Measurements from ENCODE around the gene ATP10B. TPM values are rescaled to one million over a fixed set of nuclear protein-coding genes. Genes with fewer than 3 reads are reported as not detected.

The ATP10B gene
- total RNA-seq, 4 donors from 2014 or later, result 0.12 to 1.4 (median 1.2) TPM

DNA sequence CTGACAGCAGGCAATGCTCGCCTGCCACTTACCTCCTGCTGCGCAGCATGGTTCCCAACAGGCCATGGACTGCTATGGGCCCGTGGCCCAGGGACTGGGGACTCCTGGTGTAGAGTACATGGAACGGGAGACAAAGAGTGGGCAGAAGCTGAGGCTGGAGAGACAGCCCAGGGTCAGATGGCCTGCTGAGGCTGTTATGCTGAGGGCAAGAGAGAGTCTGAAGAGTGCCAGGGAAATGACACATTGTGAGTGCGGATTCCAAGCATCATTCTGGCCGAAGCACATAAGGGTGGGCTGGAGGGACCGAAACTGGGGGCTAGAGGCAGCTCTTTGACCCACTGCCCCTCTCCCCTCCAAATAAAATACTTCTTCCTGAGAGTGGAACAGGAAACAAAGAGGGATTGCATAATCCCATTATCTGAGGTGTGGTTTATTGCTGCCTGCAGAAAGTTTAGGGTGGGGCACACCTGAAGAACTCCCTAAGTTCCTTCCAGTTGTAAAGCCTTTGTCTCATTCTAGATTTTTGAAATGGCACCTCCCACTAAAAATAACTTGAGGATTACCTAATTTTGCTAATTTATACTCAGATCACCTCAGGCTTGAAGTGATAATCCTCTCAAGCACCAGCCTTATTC, 158.1 kb downstream of the ATP10B start:
- 0 to 88% methylated on average over 1 to 5 of the region's 7 CpGs for WGBS, 2 donors (ENCODE audit: low coverage in 1 of 2)
- no peak for ATAC-seq
- Histone ChIP-seq H3K27ac (no peak overlapping the region), H3K4me1 (no peaks in the 10 kb centered on the region), H3K27me3 (no peaks in the 10 kb centered on the region), H3K9me3 (no peaks in the 10 kb centered on the region), H3K4me3 (no peak overlapping the region), H3K36me3 (no peaks in the 10 kb centered on the region)
- TF ChIP-seq POLR2A (IDR thresholded peaks at IDR 0.05), result no peak
- no peak for TF ChIP-seq EP300 (IDR thresholded peaks at IDR 0.05)
- TF ChIP-seq POLR2AphosphoS5 (IDR thresholded peaks at IDR 0.05), result no peak
- TF ChIP-seq CTCF (IDR thresholded peaks at IDR 0.05), result no peak

- WGBS, 2 donors (ENCODE audit: low coverage in 1 of 2), result 86% methylated on average over 2 of the region's 2 CpGs; no CpG with 5 or more reads in 1 of the 2 donors
- TF ChIP-seq POLR2A (IDR thresholded peaks at IDR 0.05) (no peak), CTCF (IDR thresholded peaks at IDR 0.05) (no peak), POLR2AphosphoS5 (IDR thresholded peaks at IDR 0.05) (no peak)
- H3K4me3 ChIP-seq, result no peak overlapping the region
Observed at GRCh38 chr5:160692271-160692670, 159.7 kb downstream of the ATP10B start.

DNA sequence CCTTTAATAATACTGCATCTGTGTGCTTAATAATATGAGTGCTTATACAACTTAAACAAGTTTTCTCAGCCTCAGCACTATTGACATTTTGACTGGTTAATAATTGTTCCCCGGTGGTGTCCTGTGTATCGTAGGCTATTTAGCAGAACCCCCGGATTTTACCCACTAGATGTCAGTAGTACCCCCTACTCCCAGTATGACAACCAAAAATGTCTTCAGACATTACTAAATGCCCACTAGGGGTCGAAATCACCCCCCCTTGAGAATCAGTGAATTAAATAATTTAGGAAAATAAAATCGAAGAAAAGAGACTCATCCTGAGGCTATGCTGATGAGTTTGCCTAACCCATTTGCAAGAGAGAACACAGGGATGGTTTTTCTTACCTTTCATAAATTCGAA, 166.3 kb downstream of the ATP10B start:
- Histone ChIP-seq H3K4me1 (no peaks in the 10 kb centered on the region), H3K4me3 (no peak overlapping the region), H3K9me3 (no peaks in the 10 kb centered on the region), H3K27ac (no peak overlapping the region), H3K27me3 (no peaks in the 10 kb centered on the region), H3K36me3 (no peaks in the 10 kb centered on the region)
- TF ChIP-seq CTCF (IDR thresholded peaks at IDR 0.05) (peak in 1 of 4 experiments; percentile 12), EP300 (IDR thresholded peaks at IDR 0.05) (no peak)
- WGBS, 2 donors (ENCODE audit: low coverage in 1 of 2), result 25 to 42% methylated on average over 6 of the region's 6 CpGs
- no peak for ATAC-seq

More at GRCh38 chr5:160692271-160692670, 159.7 kb downstream of the ATP10B start:
- Histone ChIP-seq H3K9me3 (no peaks in the 10 kb centered on the region), H3K27me3 (no peaks in the 10 kb centered on the region), H3K27ac (no peak overlapping the region), H3K4me1 (no peaks in the 10 kb centered on the region), H3K36me3 (no peaks in the 10 kb centered on the region)
- no peak for ATAC-seq

GRCh38 chr5:160685219-160685618, 166.8 kb downstream of the ATP10B start:
- TF ChIP-seq CTCF (IDR thresholded peaks at IDR 0.05) (no peak), EP300 (IDR thresholded peaks at IDR 0.05) (no peak), POLR2AphosphoS5 (IDR thresholded peaks at IDR 0.05) (no peak), POLR2A (IDR thresholded peaks at IDR 0.05) (no peak)
- no peak overlapping the region for H3K4me3 ChIP-seq

GRCh38 chr5:160679567-160680309, 172.3 kb downstream of the ATP10B start:
- H3K27ac ChIP-seq, result no peak overlapping the region
- no peak overlapping the region for H3K4me3 ChIP-seq
- H3K36me3 ChIP-seq, result no peaks in the 10 kb centered on the region
- TF ChIP-seq POLR2A (IDR thresholded peaks at IDR 0.05) (no peak), EP300 (IDR thresholded peaks at IDR 0.05) (no peak), CTCF (IDR thresholded peaks at IDR 0.05) (no peak), POLR2AphosphoS5 (IDR thresholded peaks at IDR 0.05) (no peak)
- no peaks in the 10 kb centered on the region for H3K27me3 ChIP-seq
- no peaks in the 10 kb centered on the region for H3K4me1 ChIP-seq
- no peaks in the 10 kb centered on the region for H3K9me3 ChIP-seq
- 36 to 50% methylated on average over 4 to 6 of the region's 6 CpGs for WGBS, 2 donors (ENCODE audit: low coverage in 1 of 2)
- no peak for ATAC-seq

More at GRCh38 chr5:160685219-160685618, 166.8 kb downstream of the ATP10B start:
- Histone ChIP-seq H3K36me3 (no peaks in the 10 kb centered on the region), H3K4me1 (no peaks in the 10 kb centered on the region), H3K27ac (no peak overlapping the region), H3K9me3 (no peaks in the 10 kb centered on the region), H3K27me3 (no peaks in the 10 kb centered on the region)
- ATAC-seq, result no peak
- WGBS, 2 donors (ENCODE audit: low coverage in 1 of 2), result 40% methylated on average over 1 of the region's 1 CpG; no CpG with 5 or more reads in 1 of the 2 donors
